ENCODE measurements around the gene COQ8B. TPM values are rescaled to one million over a fixed set of nuclear protein-coding genes. Genes with fewer than 3 reads are reported as not detected.
A peak's percentile ranks its signal among the peaks of the same experiment; 100 is the strongest.
"Not testable (repeated sequence)": the region's sequence is repeated elsewhere in the genome, so short reads cannot be mapped to it uniquely, and the experiment has no call there.

Gene COQ8B
- total RNA-seq, 1 donor from 2014 or later = 72.4 TPM

GRCh38 chr19:40668991-40669614 lies 47.6 kb downstream of the COQ8B start:
- DNase-seq (ENCODE audit: low read depth) = no peak

GRCh38 chr19:40667602-40668001 lies 49.1 kb downstream of the COQ8B start:
- DNase-seq (ENCODE audit: low read depth) = no peak

GRCh38 chr19:40666803-40667438 lies 49.8 kb downstream of the COQ8B start:
- DNase-seq (ENCODE audit: low read depth) = peak; percentile 6

GRCh38 chr19:40663695-40664692 lies 52.7 kb downstream of the COQ8B start:
- peak; percentile 65 for DNase-seq (ENCODE audit: low read depth)

- peak; percentile 89 for DNase-seq (ENCODE audit: low read depth)
These were observed 53.6 kb downstream of the COQ8B start for GRCh38 chr19:40662925-40663694.

GRCh38 chr19:40661616-40662015 lies 55.1 kb downstream of the COQ8B start:
- no peak for DNase-seq (ENCODE audit: low read depth)

- no peak for DNase-seq (ENCODE audit: low read depth)
These were observed 57.1 kb downstream of the COQ8B start for GRCh38 chr19:40659566-40659965.

- no peak for DNase-seq (ENCODE audit: low read depth)
These were observed 57.6 kb downstream of the COQ8B start for GRCh38 chr19:40659116-40659515.

- DNase-seq (ENCODE audit: low read depth) = no peak
These were observed 58.7 kb downstream of the COQ8B start for GRCh38 chr19:40658031-40658430.

- not testable (repeated sequence) for DNase-seq (ENCODE audit: low read depth)
These were observed 61.0 kb downstream of the COQ8B start for GRCh38 chr19:40655684-40656083.

GRCh38 chr19:40652303-40652702 lies 64.4 kb downstream of the COQ8B start:
- DNase-seq (ENCODE audit: low read depth) = not testable (repeated sequence)

- DNase-seq (ENCODE audit: low read depth) = peak; percentile 93
These were observed 65.9 kb downstream of the COQ8B start for GRCh38 chr19:40650749-40651305.

GRCh38 chr19:40649903-40650675 lies 66.6 kb downstream of the COQ8B start:
- DNase-seq (ENCODE audit: low read depth) = not testable (repeated sequence)

- peak; percentile 62 for DNase-seq (ENCODE audit: low read depth)
These were observed 69.9 kb downstream of the COQ8B start for GRCh38 chr19:40646743-40647254.

- no peak for DNase-seq (ENCODE audit: low read depth)
These were observed 73.9 kb downstream of the COQ8B start for GRCh38 chr19:40642757-40643305.

- no peak for DNase-seq (ENCODE audit: low read depth)
These were observed 74.5 kb downstream of the COQ8B start for GRCh38 chr19:40642051-40642706.

All from myocyte (in vitro differentiated cells).